Loucy (cell line): ENCODE measurements around the gene PBRM1.

Source experiments
- H2AFZ ChIP-seq: fragments of 200-600 bp; sonication (generic); 2 replicates; pipeline ENCODE4 v1.6.0; 2016; ENCODE audit warnings: antibody characterized with exemption, mild to moderate bottlenecking, low read length, moderate library complexity
- H3F3A ChIP-seq: fragments of 200-600 bp; 2 replicates; pipeline ENCODE4 v1.6.0; 2016; ENCODE audit warnings: antibody characterized with exemption, low read depth, mild to moderate bottlenecking
- H3K27me3 ChIP-seq: fragments of 200-600 bp; sonication (generic); 2 replicates; pipeline ENCODE4 v1.6.1; 2014; ENCODE audit warnings: low read length, mild to moderate bottlenecking; ENCODE audit not compliant: insufficient read depth, poor library complexity, severe bottlenecking
- H3K36me3 ChIP-seq: fragments of 200-600 bp; sonication (generic); 2 replicates; pipeline ENCODE4 v1.6.1; 2016; ENCODE audit warnings: low read length; ENCODE audit not compliant: insufficient read depth
- H3K4me1 ChIP-seq: fragments of 200-600 bp; sonication (generic); 2 replicates; pipeline ENCODE4 v1.5.1; 2014; ENCODE audit warnings: low read length, mild to moderate bottlenecking; ENCODE audit not compliant: insufficient read depth, poor library complexity, severe bottlenecking
- H3K4me2 ChIP-seq: fragments of 200-600 bp; sonication (generic); 2 replicates; pipeline ENCODE4 v1.6.0; 2014; ENCODE audit warnings: antibody characterized with exemption, low read length, low read depth, mild to moderate bottlenecking; ENCODE audit not compliant: poor library complexity, severe bottlenecking
- H3K4me3 ChIP-seq: fragments of 200-600 bp; sonication (generic); 2 replicates; pipeline ENCODE4 v1.5.1; 2014; ENCODE audit warnings: low read length, mild to moderate bottlenecking, mixed read lengths; ENCODE audit not compliant: poor library complexity, severe bottlenecking
- H3K79me2 ChIP-seq: fragments of 200-600 bp; sonication (generic); 2 replicates; pipeline ENCODE4 v1.6.1; 2014; ENCODE audit warnings: low read length; ENCODE audit not compliant: insufficient read depth
- H3K9ac ChIP-seq: fragments of 200-600 bp; sonication (generic); 2 replicates; pipeline ENCODE4 v1.6.0; 2014; ENCODE audit warnings: mild to moderate bottlenecking, low read depth, low read length, moderate library complexity; ENCODE audit not compliant: poor library complexity, severe bottlenecking
- H3K9me2 ChIP-seq: fragments of 200-600 bp; sonication (generic); replicated peaks from 2 replicates; pipeline ENCODE4 v1.6.1; 2016; ENCODE audit warnings: low read depth, low read length, mixed read lengths
- H3K9me3 ChIP-seq: fragments of 200-600 bp; sonication (generic); 2 replicates; pipeline ENCODE4 v1.6.1; 2014; ENCODE audit warnings: mild to moderate bottlenecking, antibody characterized with exemption, low read length, low read depth; ENCODE audit not compliant: insufficient read depth
- H4K20me1 ChIP-seq: fragments of 200-600 bp; sonication (generic); 2 replicates; pipeline ENCODE4 v1.6.0; 2014; ENCODE audit warnings: antibody characterized with exemption, low read length, mild to moderate bottlenecking; ENCODE audit not compliant: insufficient read depth, poor library complexity, severe bottlenecking
- EZH2phosphoT487 ChIP-seq: fragments of 200-600 bp; IDR thresholded peaks from 2 replicates; pipeline ENCODE4 v1.6.1; 2018; ENCODE audit warnings: antibody characterized with exemption, mild to moderate bottlenecking, moderate library complexity, borderline replicate concordance
- TF ChIP-seq, protein P1 (sequence below): fragments of 200-600 bp; sonication (generic); conservative IDR thresholded peaks from 2 replicates; pipeline ENCODE4 v1.5.1; 2014; ENCODE audit warnings: mild to moderate bottlenecking, antibody characterized with exemption, low read length

PBRM1 gene

DNA sequence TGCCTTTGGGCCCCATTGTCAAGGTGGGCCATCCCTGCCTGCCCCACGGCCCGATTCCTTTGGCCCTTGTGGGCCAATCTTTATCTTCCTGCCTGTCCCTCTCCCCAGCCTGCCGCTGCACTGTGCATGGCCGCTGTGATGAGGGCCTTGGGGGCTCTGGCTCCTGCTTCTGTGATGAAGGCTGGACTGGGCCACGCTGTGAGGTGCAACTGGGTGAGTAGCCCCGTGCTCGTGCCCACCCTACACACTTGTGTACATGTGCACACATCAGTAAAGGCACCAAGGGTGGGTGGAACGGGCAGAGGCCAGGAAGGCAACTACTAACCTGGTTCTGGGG is 164.3 kb downstream of the PBRM1 start:
- Histone ChIP-seq H3K27me3 (no peaks in the 10 kb centered on the region), H3K9me3 (no peaks in the 10 kb centered on the region), H3K9me2 (no peaks in the 10 kb centered on the region), H2AFZ (no peak overlapping the region), H3K79me2 (no peaks in the 10 kb centered on the region), H3K4me2 (no peak overlapping the region), H3K36me3 (no peaks in the 10 kb centered on the region), H3K4me1 (no peaks in the 10 kb centered on the region), H3K9ac (no peak overlapping the region), H4K20me1 (no peaks in the 10 kb centered on the region), H3K4me3 (no peak overlapping the region), H3F3A (no peaks in the 10 kb centered on the region)
- no peak for TF ChIP-seq EZH2phosphoT487
- TF ChIP-seq, protein P1, sequence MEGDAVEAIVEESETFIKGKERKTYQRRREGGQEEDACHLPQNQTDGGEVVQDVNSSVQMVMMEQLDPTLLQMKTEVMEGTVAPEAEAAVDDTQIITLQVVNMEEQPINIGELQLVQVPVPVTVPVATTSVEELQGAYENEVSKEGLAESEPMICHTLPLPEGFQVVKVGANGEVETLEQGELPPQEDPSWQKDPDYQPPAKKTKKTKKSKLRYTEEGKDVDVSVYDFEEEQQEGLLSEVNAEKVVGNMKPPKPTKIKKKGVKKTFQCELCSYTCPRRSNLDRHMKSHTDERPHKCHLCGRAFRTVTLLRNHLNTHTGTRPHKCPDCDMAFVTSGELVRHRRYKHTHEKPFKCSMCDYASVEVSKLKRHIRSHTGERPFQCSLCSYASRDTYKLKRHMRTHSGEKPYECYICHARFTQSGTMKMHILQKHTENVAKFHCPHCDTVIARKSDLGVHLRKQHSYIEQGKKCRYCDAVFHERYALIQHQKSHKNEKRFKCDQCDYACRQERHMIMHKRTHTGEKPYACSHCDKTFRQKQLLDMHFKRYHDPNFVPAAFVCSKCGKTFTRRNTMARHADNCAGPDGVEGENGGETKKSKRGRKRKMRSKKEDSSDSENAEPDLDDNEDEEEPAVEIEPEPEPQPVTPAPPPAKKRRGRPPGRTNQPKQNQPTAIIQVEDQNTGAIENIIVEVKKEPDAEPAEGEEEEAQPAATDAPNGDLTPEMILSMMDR: no peak

GRCh38 chr3:52520716-52521487 is 164.8 kb downstream of the PBRM1 start:
- Histone ChIP-seq H3K9ac (no peak overlapping the region), H3F3A (no peaks in the 10 kb centered on the region), H3K4me3 (no peak overlapping the region), H3K36me3 (no peaks in the 10 kb centered on the region), H3K27me3 (no peaks in the 10 kb centered on the region), H2AFZ (no peak overlapping the region), H3K4me2 (no peak overlapping the region), H3K9me2 (no peaks in the 10 kb centered on the region), H3K79me2 (no peaks in the 10 kb centered on the region), H4K20me1 (no peaks in the 10 kb centered on the region), H3K9me3 (no peaks in the 10 kb centered on the region), H3K4me1 (no peaks in the 10 kb centered on the region)
- TF ChIP-seq EZH2phosphoT487: no peak
- TF ChIP-seq, protein P1: no peak

DNA sequence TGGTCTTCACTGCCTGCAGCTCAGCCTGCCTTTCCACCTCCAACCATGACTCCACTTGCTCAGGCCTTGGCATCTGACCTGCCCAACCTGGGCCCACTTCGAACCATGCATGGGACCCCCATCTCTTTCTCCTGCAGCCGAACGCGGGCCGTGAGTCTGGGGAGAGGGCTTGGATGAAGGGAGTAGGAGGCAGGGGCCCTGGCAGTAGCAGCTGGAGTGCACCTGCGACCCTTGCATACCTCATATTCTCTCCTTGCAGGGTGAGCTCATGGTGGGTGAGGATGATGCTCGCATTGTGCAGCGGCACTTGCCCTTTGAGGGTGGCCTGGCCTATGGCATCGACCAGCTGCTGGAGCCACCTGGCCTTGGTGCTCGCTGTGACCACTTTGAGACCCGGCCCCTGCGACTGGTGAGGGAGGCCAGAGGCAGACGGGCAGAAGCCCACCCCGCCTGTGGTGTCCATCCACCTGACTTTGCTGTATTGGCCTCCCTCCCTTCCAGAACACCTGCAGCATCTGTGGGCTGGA is 165.5 kb downstream of the PBRM1 start:
- no peaks in the 10 kb centered on the region for H4K20me1 ChIP-seq
- no peaks in the 10 kb centered on the region for H3K4me1 ChIP-seq
- no peak overlapping the region for H2AFZ ChIP-seq
- H3K9me3 ChIP-seq: no peaks in the 10 kb centered on the region
- no peak overlapping the region for H3K4me2 ChIP-seq
- H3K27me3 ChIP-seq: no peaks in the 10 kb centered on the region
- no peak for TF ChIP-seq EZH2phosphoT487
- TF ChIP-seq, protein P1: no peak
- H3K79me2 ChIP-seq: no peaks in the 10 kb centered on the region
- no peaks in the 10 kb centered on the region for H3K36me3 ChIP-seq
- no peaks in the 10 kb centered on the region for H3F3A ChIP-seq
- no peak overlapping the region for H3K4me3 ChIP-seq
- no peak overlapping the region for H3K9ac ChIP-seq
- H3K9me2 ChIP-seq: no peaks in the 10 kb centered on the region
